GM18867 (cell line): Measurements from ENCODE around the gene VAMP5.
A peak's percentile ranks its signal among the peaks of the same experiment; 100 is the strongest.
"Not testable (repeated sequence)": the region's sequence is repeated elsewhere in the genome, so short reads cannot be mapped to it uniquely, and the experiment has no call there.

Experiments used
- ATAC-seq: cut with Tn5 transposase; IDR thresholded peaks from one replicate; pipeline ENCODE4 v1.9.1; 2021; ENCODE audit warnings: mild to moderate bottlenecking, moderate library complexity; ENCODE audit not compliant: unreplicated experiment

VAMP5 gene

GRCh38 chr2:85549826-85550225, 34.4 kb upstream of the VAMP5 start:
- no peak for ATAC-seq

GRCh38 chr2:85550486-85550885, 33.7 kb upstream of the VAMP5 start:
- no peak for ATAC-seq

DNA sequence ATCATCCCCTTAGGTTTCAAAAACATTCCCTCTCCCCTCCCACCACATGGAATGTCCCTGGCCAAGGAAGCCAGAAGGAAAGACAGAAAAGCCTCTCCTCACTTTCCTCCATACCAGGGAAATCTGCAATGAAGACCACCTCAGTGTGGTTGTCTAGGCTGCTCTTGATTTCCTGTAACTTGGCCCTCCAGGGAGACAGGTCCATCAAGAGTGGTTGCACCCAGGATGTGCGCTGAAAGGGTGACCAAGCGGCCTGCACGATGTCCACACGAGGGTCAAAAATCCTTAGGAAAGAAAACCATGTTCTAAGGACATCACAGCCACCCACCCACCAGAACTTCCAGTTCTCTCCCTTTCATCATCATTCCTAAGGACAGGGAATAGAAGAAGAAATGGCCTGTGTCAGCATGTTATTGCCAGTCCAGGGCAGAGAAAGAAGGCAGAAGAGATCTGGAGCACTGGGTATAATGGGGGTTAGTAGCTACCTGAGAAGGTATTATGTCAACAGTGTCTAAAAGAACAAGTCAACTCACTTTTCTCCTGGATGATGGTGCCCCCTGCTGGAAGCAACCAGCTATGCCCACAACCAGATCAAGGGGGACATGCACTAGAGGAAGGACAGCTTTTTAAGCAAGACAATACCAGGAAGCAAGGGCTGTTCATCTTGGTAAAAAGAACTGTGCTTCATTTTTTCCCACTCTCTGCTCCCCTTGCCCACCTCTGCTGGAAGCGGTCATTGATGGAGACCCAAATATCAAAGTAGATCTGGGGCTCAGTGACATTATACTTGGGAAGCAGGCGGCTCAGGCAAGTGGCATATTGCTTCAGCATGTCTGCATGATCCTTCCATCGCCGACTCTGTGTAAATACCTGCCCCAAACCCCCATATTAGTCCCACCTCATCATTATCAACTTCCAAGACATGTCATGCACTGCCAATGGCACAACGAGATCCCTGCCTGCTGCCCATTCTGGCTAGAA, 32.2 kb upstream of the VAMP5 start:
- peak; percentile 75 for ATAC-seq

DNA sequence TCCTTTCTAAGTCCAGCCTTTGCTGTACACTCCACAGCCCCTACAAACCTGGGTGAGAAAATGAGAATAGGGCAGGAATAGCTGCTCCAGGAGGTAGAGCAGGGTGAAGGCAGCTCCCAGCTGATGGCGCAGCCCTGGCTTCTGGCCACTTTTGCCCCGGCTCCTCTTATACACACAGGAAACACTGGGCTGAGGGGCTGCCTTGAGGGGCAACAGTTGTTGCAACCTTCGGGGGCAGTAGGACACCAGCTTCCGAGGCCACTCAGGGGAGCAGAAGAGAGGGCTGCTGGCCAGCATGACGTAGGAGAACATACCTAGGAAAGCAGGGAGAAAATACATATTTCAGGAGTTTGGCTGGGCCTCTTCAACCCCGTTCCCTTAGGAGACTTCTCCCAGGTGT, 31.0 kb upstream of the VAMP5 start:
- no peak for ATAC-seq

DNA sequence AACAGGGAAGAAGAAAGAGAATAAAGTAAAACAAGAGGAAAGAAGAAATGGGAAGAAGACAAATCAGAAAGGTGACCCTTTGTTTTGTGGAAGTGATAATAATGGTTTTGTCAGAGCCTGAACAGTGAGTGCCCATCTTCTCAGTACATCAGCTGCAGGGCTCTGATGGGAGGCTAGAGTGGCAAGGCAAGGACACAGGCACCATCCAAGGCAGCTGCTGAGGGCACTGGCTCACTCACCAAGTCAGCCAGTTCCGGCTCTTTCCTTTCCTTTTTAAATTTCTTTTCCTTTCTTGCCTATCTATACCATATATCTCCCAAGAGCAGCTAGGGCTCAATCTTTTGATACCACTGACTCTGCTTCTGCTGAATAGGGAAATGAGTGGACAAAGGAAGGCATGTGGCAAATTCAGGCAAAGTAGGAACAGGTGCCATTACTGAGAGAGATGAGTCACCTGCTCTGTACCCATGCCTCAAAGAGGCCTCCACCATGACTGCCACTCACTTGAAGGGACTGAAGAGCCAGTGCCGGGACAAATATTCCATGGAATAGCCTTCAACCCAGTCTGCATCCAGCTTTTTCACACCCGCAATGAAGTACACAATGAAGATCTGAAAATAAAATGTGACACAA, 29.1 kb upstream of the VAMP5 start:
- ATAC-seq, result no peak

DNA sequence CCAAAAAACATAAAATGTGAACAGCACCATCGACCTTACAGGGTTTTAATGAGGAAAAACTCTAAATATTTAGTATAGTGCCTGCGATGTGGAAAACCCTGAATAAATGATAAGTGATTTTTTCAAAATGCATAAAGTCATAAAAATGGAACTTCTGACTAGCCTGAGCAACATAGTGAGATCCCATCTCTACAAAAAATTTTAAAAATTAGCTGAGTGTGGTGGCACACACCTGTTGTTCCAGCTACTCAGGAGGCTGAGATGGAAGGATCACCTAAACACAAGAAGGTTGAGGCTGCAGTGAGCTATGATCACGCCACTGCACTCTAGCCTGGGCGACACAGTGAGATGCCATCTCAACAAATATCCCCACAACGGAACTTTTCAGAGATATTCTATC, 27.1 kb upstream of the VAMP5 start:
- ATAC-seq, result no peak

- no peak for ATAC-seq
Observed at GRCh38 chr2:85558160-85558559, 26.1 kb upstream of the VAMP5 start.

DNA sequence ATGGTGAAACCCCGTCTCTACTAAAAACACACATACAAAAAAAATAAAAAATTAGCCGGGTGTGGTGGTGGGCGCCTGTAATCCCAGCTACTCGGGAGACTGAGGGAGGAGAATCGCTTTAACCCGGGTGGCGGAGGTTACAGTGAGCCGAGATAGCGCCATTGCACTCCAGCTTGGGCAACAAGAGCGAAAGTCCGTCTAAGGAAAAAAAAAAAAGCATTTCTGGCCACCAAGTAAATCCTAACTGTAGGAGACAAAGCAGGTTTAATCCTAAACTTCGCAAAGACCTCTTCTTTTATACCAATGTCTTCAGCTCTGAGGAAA, 23.9 kb upstream of the VAMP5 start:
- ATAC-seq, result not testable (repeated sequence)

DNA sequence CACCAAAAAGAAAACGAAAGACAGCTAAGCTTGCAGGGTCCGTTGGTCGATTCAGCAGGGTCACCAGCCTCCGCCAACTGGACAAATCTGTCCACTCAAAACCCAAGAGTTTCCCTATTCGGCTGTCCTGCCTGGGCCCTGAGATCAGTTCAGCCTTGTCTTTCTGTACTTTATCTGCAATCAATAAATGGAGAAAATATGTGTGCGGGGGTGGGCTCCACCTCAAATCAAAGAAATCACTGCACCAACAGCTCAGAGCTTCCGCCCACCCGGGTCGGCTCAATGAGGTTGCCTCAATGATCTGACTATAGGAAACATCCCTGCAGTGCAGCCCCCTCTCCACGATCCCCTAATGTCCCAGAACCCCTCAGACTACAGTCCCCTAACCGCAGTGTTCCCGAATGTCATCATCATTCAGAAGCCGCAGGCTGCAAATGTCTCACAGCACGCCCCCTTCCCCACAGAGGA, 23.4 kb upstream of the VAMP5 start:
- peak; percentile 24 for ATAC-seq

- peak; percentile 89 for ATAC-seq
Observed at GRCh38 chr2:85561280-85562212, 22.7 kb upstream of the VAMP5 start, which contains the start of gene GGCX. GGCX (minus strand) TSS chr2:85561493; CDS start chr2:85561428, 65 bp downstream.

- ATAC-seq, result no peak
Observed at GRCh38 chr2:85564144-85564563, 20.1 kb upstream of the VAMP5 start.

GRCh38 chr2:85566265-85566664, 18.0 kb upstream of the VAMP5 start:
- no peak for ATAC-seq

DNA sequence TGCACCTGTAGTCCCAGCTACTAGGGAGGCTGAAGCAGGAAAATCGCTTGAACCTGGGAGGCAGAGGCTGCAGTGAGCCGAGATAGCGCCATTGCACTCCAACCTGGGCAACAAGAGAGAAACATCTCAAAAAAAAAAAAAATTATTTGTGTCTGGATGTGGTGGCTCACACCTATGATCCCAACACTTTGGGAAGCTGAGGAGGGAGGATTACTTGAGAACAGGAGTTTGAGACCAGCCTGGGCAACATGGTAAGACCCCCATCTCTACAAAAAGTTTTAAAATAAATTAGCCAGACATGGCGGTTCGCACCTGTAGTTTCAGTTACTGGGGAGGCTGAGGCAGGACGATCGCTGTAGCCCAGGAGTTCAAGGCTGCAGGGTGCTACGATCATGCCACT, 8.5 kb upstream of the VAMP5 start:
- ATAC-seq, result no peak

DNA sequence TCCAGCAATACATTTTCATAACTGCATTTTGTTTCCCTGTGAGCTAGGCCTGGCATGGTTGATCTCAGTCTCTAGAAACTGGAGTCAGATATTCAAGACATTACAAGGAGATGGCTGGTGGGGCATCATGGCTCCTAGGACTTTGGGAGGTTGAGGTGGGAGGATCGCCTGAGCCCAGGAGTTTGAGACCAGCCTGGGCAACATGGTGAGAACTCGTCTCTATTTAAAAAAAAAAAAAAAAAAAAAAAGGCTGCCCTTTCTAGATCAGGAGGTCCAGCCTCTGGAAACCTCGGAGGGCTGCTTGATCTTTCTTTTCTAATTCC, 7.2 kb upstream of the VAMP5 start:
- no peak for ATAC-seq

DNA sequence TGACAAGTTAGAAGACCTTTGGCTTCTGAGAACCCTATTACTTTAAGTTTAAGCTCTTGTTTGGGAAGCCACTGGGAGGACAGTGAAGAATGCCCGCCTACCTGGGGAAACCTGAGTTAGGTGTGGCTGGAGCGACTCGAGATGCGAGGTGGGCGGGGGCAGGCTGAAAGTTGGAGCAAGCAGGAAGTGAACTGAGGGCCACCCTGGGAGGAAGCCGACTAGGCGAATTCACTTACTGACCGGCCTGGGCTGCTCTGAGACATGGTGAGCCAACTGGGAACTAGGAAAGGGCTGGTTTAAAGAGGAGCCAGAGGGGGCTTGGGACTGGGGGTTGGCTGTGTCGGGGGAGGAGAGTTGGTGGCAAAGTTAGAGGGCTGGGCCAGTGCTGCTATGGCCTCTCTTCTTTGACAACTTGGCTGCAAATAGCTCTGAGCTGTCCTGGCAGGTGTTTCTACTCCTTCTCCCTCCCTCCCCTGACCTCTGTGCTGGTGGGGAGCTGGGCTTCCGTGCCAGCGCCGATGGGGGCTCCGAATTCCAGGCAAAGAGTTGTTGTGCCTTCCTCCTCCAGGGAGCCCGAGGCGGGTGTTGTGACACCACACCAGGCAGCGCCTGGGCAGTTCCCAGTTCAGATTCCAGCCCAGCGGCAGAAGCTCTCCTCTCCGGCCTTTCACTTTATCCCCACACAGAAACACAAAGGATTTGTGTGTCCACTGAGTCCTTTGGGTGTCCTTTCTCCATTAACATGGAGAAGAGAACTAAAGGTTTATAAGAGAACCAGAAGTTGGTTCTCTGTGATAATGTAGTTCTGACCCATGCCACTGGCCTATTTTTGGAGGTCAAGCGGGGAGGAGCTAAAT, 6.6 kb upstream of the VAMP5 start, which contains the start of gene VAMP8:
TSS of gene VAMP8 (plus strand) at position 201 of the 857 bp plus-strand sequence. CDS start at position 262, 61 bp downstream.
- ATAC-seq, result peak; percentile 79

DNA sequence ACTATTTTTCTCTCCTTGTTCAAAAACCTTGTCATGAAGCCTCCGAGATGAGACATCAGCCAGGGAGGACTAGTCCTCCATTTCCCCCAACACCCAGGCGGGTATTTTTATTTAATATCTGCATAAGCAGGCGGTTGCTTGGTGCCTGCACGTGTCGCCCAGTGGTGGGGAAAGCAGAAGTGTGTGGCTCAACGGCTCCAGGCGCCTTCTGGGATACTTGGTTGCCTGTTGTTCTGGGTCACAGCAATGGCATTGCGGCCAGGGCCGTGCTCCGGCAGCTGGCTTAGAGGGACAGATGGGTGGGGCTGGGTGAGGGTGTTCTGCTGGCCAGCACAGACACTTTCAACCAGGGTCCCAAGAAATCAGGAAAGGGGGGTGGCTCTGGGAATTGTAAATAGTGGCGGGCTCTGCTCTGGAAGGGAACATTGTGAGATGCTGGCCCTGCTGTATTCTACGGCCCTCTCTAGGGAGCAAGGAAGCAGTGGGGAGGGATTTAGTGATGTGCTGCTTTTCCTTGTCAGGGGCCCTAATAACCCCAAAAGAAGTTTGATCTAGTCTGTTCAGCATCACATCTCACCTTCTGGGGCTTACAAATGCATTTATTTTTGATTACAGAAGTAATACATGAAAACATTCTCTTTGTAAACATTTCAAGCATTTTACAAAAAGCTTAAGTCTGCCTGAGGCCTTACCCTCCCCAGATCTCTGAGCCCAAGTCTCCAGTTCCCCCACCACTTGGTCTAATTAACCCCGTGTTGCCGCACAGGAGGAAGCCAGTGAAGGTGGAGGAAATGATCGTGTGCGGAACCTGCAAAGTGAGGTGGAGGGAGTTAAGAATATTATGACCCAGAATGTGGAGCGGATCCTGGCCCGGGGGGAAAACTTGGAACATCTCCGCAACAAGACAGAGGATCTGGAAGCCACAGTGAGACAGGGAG, 5.7 kb upstream of the VAMP5 start:
- ATAC-seq, result peak; percentile 39

DNA sequence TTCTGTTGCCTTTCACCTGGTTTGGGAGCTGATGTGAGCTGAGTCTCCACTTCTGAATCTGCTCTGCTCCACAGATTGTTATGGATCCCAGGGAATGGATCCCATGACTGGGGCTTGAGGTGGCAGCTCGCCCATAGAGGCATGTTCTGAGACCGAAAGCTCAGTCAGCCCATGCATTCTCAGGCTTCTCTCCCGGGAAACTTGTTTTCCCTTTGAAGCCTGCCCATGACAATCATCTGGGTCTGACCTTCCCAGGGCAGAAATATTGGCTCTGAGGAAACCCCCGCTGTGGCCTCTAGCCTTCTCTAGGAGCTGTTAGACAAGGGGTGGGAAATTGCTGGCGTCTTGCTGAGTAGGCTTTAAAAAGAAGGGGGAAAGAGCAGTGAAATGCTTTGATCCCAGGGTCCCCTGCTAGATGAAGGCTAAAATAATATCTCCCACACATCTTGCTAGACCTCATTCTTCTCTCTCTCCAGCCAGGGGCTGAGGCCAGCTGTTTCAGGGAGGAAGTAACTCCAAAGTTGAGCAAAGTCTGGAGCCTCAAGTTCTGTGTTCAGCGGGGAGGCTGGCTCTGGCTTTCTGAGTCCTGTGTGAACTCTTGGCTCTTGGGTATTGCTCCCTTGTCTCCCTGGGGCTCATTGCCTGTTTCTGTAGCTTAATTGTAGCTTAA, 4.8 kb upstream of the VAMP5 start:
- ATAC-seq, result no peak

DNA sequence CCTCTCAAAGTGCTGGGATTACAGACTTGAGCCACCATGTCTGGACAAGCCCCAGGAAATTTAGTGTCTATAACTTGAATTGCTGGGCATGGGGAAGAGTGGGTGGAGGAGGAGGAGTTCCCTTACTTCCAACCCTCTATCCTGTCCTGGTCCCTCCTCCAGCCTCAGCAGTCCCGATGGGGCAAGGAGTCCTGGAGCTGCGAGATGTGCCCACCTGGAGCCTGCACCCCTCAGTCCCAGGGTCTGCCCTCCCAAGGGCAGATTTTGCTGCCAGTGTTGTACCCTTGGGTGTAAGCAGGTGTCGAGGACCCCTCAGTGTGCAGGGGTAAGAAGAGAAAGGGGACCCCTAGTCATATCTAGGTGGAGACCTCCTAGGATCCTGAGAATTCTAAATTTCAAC, 4.0 kb upstream of the VAMP5 start:
- no peak for ATAC-seq
